GM19452 (cell line): Measurements from ENCODE around the gene HOXA4.

Source experiments
- ATAC-seq: cut with Tn5 transposase; IDR thresholded peaks from one replicate; pipeline ENCODE4 v1.9.1; 2021; ENCODE audit not compliant: unreplicated experiment

The HOXA4 gene

DNA sequence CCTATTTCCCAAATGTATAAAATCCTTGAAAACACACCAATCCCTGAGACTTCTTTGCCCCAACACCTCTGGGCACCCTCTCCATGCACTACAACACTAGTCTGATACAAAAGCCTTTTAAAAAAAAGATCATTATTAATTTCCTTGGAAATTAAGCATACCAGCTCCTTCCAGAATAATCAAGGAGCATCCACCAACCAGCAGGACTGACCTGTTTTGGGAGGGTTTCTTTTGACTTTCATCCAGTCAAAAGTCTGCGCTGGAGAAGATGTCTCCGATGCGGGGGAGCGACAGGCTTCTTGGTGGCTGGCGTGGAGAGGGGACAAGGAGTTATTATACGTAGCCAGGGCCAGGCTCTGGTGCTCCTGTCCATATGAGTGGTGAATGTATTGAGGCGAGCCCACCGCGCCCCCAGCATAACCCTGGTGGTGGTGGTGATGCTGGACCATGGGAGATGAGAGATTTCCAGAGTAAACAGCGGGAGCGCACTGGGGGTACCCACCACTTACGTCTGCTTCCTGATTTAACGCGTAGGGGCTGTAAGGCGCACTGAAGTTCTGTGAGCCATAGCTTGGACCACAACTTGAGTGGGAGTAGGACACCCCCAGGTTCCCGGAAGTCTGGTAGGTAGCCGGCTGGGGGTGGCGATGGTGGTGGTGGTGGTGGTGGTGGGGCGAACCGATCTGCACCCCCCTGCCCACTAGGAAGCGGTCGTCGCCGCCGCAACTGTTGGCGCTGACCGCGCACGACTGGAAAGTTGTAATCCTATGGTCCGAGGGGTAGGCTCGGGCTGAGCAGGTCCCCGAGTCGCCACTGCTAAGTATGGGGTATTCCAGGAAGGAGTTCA, 35.3 kb downstream of the HOXA4 start:
- ATAC-seq, result peak; percentile 10

DNA sequence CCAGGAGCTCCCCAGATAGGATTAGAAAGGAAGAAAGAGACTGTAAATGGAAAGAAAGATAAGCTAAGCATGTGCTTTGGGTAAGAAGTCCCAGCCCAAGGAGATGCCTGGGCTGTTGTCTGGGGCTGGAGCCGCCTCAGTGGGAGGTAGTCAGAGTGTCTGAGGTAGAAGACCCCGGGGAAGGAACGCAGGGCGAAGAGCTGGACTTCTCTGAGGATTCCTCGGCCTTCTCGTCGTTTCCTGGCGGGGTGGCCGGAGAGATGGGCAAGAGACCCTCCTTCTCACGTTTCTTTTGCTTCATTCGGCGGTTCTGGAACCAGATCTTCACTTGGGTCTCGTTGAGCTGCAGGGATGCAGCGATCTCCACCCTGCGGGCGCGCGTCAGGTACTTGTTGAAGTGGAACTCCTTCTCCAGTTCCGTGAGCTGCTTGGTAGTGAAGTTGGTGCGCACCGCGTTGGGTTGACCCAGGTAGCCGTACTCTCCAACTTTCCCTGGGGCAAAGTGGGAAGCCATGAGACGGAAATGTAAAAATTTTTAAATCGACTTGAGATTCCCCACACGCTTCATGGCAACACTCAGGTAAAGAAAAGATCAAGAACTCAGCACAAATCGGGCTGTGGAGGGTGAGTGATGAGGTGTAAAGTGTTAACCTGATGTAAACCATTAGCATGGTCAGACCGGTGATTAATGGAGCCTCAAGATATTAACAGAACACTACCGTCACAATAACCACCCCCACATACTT, 36.1 kb downstream of the HOXA4 start:
- ATAC-seq, result no peak

DNA sequence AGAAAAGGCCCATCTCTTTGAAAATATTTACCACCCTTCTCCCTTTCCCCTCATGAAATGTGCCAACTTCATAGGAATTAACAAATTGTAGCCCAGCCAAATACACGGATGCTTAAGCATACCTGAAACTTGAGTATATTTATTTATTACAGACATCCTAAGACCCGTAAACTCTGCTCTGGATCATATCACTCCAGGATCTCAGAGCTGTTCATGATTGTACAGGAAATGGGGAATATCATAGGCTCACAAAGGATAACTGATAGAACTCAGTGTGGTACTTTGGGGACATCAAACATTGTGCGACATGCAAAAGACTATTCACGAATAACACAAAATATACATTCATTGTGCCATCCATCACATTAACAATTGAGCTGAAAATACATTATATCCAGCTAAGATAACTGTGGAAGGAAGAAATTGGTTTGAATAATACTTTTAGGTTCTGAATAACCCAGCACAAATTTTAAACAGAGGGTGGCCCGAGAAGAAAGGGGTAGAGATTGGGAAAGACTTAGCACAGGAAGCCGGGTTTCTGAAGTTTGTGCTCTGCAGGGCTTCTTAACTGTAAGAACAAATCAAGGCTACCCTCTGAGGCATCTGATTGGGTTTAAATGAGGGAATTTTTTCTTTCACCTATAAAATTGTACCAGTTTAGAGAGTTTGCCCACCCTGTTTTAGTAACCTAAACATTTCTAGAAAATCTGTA, 37.2 kb downstream of the HOXA4 start:
- no peak for ATAC-seq

DNA sequence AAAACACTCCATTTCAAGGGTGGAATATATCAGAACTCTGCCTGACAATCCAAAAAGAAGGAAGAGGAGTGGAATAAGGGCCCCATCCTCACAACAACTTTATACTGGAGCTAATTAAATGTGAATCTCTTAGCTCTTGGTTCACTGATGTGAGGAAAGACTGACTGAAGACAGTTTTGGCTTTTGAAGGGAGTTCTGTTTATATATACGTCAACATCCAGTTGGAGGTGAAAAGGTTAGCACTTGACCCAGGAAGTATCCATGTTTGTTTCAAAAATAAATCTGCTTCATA, 37.8 kb downstream of the HOXA4 start:
- ATAC-seq, result no peak

DNA sequence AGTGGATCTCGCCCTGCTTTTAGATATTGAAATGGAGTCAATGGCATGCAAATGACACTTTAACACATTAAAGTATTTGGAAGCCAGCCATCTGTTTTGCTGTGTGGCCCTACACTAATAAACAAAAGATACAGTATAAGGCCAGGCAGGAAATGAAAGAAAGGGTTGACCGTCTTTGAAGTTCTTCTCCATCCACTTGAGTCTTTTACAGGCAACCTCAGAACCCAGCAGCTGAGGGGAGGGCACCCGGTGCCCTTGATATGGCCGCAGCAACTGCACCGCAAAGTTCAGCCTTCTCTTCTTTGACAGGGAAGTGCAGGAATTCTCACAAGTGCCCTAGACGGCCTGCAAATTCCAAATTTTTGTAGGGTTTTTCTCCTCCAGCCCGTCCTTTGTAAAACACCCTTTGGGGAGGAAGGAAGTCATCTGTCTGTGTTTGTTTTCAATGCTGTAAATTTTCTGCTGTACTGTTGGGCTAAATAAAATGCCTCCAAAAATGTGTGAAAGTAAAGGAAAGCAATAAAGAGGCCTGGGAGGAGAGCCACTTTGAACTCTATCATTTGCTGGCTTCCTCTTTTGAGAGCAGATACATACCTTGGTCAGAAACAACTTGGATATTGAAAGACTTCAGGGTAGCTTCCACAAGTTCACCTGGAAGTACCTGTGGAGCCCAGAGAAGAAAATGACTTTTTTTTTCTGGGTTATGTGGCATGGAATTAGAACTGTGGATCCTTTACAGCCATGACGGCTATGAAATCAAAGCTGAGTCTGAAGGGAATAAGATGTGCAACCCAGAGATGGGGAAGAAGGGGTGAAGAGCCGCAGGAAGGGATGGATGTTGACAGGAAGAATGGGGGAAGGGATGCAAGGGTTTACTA, 38.4 kb downstream of the HOXA4 start:
- ATAC-seq, result no peak

DNA sequence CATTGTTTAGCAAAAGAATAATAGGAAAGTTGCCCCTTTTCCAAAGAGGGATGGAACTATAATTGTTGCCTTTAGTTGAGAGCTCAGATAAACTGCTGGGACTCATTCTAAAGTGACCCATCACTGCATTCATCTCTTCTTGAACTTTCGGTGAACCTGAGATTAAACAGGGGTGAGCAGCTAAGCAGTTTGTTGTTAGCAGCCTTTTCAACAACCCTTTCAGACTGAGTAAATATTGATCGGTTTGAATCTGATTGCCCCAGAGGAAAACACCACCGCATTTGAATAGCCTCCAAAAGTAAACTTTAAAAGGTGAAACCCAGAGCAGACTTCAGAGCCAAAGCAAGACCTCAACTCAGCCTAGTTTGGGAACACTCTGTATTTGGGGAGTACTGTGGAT, 39.5 kb downstream of the HOXA4 start:
- ATAC-seq, result no peak

DNA sequence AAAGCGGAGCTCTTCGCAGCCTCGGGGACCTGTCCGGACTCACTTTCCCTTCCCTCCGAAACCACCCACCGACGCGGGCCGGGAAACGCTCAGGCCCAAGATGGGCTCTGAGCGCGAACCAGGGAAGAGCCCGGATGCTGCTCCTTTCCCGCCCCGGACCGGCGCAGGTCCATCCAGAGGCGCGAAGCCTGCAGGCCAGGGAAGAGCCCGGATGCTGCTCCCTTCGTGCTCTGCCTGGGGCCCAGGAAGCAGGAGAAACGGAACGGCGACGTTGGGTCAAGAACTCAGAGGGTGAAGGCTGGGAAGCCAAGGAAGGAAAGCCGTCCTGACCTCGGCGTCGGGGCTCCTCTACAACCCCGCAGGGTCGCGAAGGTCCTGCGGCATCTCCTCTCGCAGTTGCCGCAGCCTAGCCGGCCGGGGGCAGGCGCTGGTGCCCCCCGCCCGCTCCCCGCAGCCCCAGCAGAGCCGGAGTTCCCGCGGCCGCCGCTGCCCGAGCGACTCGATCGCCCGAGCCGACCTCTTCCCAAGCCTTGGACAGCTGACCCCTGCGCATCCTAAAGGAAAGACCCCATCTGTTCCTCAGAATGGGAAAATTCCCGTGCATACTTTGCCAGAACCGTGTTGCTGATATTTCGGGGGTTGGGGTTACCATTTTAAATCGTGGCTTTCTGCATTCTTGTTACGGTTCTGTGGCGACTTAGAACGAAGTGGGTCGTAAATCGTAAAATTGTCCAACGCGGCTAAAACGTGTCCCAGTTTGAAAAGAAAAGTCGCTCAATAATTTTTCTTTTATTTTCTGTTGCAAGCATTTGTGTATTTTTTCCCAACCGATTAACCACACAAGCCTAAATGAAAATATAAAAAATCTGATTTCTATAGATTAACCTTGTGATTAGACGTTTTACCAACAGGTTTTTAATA, 42.3 kb downstream of the HOXA4 start:
- no peak for ATAC-seq

DNA sequence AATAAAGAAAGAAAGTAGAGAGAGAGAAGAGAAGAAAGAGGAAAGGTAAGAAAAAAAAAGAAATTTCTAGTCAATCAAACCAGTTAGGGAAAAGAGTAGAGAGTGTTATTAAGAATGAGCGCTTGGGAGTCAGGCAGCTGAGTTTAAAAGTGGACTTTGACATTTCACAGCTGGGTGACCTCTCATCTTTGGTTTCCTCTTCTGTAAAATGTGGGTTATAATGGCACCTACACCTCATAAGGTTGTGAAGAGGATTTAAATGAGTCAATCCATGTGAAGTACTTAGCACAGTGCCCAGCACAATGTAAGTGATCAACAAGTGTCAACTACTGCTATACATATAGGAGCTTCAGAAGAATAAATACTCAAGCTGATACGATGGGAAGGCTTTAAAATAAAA, 46.9 kb downstream of the HOXA4 start:
- ATAC-seq, result peak; percentile 62

DNA sequence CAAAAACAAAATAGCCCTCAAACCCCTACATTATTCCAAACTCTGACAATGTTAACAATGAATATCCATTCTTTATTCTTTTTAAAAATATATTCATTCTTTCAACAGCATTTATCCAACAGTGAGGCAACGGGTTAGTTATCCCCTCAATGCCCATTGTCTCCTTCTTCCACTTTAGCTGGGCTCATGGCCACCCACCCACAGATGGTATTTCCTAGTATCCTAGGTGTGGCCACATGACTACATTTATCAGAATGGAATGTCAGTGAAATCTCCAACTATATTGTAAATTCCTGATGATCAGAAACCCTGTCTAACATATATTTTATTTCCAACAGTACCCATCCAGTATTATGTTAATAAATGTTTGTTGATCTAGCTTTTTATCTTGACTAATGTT, 48.4 kb downstream of the HOXA4 start:
- ATAC-seq, result no peak

DNA sequence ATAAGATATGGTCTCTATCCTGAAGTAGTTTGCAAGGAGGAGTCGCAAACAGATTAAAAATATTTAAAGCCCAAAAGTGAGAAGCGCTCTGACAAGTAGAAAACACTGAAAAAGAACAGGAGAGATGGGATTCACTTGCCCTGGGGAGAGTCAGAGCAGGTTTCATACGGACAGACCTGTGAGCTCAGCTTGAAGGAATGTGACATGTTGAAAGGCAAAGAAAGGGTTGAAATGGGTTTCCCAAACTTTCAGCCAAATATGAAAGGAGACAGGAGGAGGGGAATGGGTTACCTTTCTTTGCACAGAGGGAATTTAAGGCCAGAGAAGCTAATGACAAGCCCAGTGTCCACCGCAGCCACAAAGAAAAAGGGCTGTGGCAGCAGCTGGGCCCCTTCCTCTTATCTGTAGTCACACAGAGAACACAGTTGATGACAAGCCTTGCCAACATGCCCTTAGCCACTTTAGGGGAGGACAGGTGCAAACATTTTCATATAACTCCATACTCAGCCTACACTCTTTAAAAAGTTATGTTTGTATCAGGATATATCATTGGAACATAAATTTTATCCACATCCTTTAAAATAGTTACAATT, 49.6 kb downstream of the HOXA4 start:
- no peak for ATAC-seq

DNA sequence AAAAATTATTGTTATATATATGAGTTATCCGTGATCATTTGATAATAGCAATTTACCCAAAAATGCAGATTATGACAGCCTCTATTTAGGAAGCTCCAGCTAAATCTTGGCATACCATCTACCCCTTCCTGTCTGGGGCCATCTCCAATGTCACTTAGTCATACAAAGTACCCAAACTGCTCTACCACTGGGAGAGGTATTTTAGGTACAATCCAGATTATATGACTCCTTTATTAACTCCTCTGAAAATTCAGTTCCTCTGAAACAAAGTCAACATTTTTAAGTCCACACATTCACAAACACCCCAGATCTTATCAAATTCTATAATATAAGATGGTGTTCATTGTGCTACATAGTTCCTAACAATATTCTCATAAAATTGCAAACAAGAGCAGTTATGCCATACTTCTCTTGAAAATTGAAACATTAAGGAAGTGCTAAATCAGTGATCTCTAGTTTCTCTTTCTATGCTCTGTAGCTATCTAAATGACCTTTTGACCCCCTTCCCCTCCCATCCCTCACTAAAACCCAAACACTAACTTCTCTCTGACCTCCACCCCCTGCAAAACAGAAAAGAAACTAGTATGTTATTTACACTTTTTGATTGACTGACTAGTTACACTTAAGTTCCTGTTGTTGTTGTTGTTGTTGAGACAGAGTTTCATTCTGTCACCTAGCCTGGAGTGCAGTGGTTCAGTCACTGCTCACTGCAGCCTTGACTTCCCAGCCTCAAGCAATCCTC, 51.2 kb downstream of the HOXA4 start:
- ATAC-seq, result peak; percentile 62

DNA sequence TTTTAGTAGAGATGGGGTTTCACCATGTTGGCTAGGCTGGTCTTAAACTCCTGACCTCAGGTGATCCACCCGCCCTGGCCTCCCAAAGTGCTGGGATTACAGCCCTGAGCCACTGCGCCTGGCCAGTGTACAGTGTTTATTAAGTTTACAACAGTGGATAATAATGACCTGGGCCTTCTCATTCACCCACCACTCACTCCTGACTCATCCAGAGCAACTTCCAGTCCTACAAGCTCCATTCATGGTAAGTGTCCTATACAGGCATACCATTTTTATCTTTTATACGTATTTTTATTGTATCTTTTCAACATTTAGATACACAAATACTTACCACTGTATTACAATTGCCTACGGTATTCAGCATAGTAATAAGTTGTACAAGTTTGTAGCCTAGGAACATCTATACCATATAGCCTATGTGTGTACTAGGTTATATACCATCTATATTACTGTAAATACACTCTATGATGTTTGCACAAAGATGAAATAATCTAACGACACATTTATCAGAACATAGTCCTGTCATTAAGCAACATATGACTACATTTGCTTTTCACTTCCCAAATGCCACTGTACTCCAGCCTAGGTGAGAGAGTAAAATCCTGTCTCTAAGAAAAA, 51.8 kb downstream of the HOXA4 start:
- ATAC-seq, result no peak
